ENCODE measurements around the gene CDC42BPB. TPM values are rescaled to one million over a fixed set of nuclear protein-coding genes. Genes with fewer than 3 reads are reported as not detected.

The CDC42BPB gene
- total RNA-seq, 4 donors from 2014 or later = 85.8 to 170 (median 102) TPM

- no peak for TF ChIP-seq CTCF (IDR thresholded peaks at IDR 0.05; ENCODE audit: low read depth)
Observed at GRCh38 chr14:102979406-102979805, 77.9 kb downstream of the CDC42BPB start.

GRCh38 chr14:102977475-102977874 lies 79.9 kb downstream of the CDC42BPB start:
- no peak for TF ChIP-seq CTCF (IDR thresholded peaks at IDR 0.05; ENCODE audit: low read depth)

- TF ChIP-seq CTCF (IDR thresholded peaks at IDR 0.05; ENCODE audit: low read depth) = no peak
Observed at GRCh38 chr14:102975662-102976061, 81.7 kb downstream of the CDC42BPB start.

- TF ChIP-seq CTCF (IDR thresholded peaks at IDR 0.05; ENCODE audit: low read depth) = no peak
Observed at GRCh38 chr14:102973706-102974285, 83.6 kb downstream of the CDC42BPB start.

- no peak for TF ChIP-seq CTCF (IDR thresholded peaks at IDR 0.05; ENCODE audit: low read depth)
Observed at GRCh38 chr14:102971836-102972606, 85.3 kb downstream of the CDC42BPB start.

GRCh38 chr14:102971314-102971713 lies 86.0 kb downstream of the CDC42BPB start:
- TF ChIP-seq CTCF (IDR thresholded peaks at IDR 0.05; ENCODE audit: low read depth) = no peak

GRCh38 chr14:102970496-102970895 lies 86.9 kb downstream of the CDC42BPB start:
- no peak for TF ChIP-seq CTCF (IDR thresholded peaks at IDR 0.05; ENCODE audit: low read depth)
